Muscle layer of duodenum (tissue), 2 donors: ENCODE results near the gene SYT8.

Experiments
- H3K27ac ChIP-seq: one replicate; pipeline ENCODE4 v1.7.0; 2013; ENCODE audit warnings: mild to moderate bottlenecking, low read length
- H3K27me3 ChIP-seq: one replicate; pipeline ENCODE4 v1.7.0; 2013; ENCODE audit warnings: low read depth, mild to moderate bottlenecking, control low read depth, low read length
- H3K36me3 ChIP-seq, 2 donors: one replicate each; pipeline ENCODE4 v1.7.0; 2013; ENCODE audit warnings: low read length in 2 of 2, control low read depth in 1 of 2, mild to moderate bottlenecking in 1 of 2; ENCODE audit not compliant: insufficient read depth in 2 of 2, control insufficient read depth in 1 of 2
- H3K4me1 ChIP-seq, 2 donors: one replicate each; pipeline ENCODE4 v1.7.0; 2013; ENCODE audit warnings: low read length in 2 of 2, mild to moderate bottlenecking in 2 of 2, control low read depth in 1 of 2, moderate library complexity in 1 of 2; ENCODE audit not compliant: insufficient read depth in 2 of 2, control insufficient read depth in 1 of 2
- H3K4me3 ChIP-seq, 2 donors: one replicate each; pipeline ENCODE4 v1.7.0; 2013; ENCODE audit warnings: low read length in 2 of 2, low read depth in 1 of 2, mild to moderate bottlenecking in 1 of 2
- H3K9me3 ChIP-seq, 2 donors: one replicate each; pipeline ENCODE4 v1.7.0; 2013; ENCODE audit warnings: low read length in 2 of 2, control low read depth in 1 of 2, mild to moderate bottlenecking in 1 of 2; ENCODE audit not compliant: control insufficient read depth in 1 of 2
- donor health status: healthy.

Gene SYT8

GRCh38 chr11:1857064-1857463 lies 22.3 kb downstream of the SYT8 start:
- Histone ChIP-seq H3K27ac (no peak overlapping the region), H3K36me3 (no peaks in the 10 kb centered on the region), H3K27me3 (no peaks in the 10 kb centered on the region), H3K9me3 (no peaks in the 10 kb centered on the region), H3K4me3 (no peak overlapping the region), H3K4me1 (no peaks in the 10 kb centered on the region)

GRCh38 chr11:1858154-1858553 lies 23.4 kb downstream of the SYT8 start:
- no peaks in the 10 kb centered on the region for H3K27me3 ChIP-seq
- H3K27ac ChIP-seq: no peak overlapping the region
- no peak overlapping the region for H3K4me3 ChIP-seq
- H3K36me3 ChIP-seq: no peaks in the 10 kb centered on the region
- H3K9me3 ChIP-seq: no peaks in the 10 kb centered on the region
- H3K4me1 ChIP-seq: peaks cover 0 to 4% of the 10 kb centered on the region in 2 donors

- Histone ChIP-seq H3K27ac (no peak overlapping the region), H3K9me3 (no peaks in the 10 kb centered on the region), H3K36me3 (no peaks in the 10 kb centered on the region), H3K4me1 (peaks cover 0 to 8% of the 10 kb centered on the region in 2 donors), H3K4me3 (no peak overlapping the region), H3K27me3 (no peaks in the 10 kb centered on the region)
Measured at GRCh38 chr11:1858576-1858975, 23.8 kb downstream of the SYT8 start.

DNA sequence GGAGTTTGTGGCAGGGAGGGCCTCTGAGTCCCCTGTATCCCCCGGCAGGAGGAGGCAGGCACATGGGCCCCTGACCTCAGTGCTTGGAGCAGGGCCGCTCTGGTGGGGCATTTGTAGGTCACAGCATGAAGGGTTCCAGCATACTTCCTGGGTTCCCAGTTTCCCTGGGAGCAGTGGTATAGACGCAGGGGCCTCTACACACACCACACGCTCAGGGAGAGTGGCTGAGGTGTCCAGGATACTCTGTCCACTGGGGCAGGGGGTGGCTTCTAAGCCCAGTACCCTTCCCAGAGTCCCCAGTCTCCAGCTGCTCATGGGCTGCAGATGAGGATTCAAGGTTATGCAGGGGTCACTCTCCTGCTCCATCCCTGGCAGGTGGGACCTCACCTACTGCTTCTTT lies 24.2 kb downstream of the SYT8 start:
- no peak overlapping the region for H3K27ac ChIP-seq
- peaks cover 0 to 12% of the 10 kb centered on the region in 2 donors for H3K4me1 ChIP-seq
- H3K4me3 ChIP-seq: no peak overlapping the region
- H3K9me3 ChIP-seq: no peaks in the 10 kb centered on the region
- H3K36me3 ChIP-seq: no peaks in the 10 kb centered on the region
- no peaks in the 10 kb centered on the region for H3K27me3 ChIP-seq

DNA sequence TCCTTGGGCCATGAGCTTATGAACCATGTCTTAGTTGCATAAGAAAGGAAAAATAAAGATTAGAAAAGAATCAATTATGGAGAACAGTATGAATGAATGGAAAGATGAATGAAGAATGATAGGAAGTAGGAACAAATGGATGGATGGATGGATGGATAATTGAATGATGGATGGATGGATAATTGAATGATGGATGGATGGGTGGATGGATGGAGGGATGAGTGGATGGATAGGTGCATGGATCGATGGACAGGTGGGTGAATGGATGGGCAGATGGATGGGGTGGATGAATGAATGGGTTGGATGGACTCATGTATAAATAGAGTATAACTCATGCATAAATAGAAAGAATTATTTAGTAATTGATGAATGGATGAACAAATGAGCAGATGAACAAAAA lies 25.3 kb downstream of the SYT8 start:
- Histone ChIP-seq H3K4me3 (no peak overlapping the region), H3K4me1 (peaks cover 0 to 23% of the 10 kb centered on the region in 2 donors), H3K36me3 (no peaks in the 10 kb centered on the region), H3K27ac (no peak overlapping the region), H3K9me3 (no peaks in the 10 kb centered on the region), H3K27me3 (no peaks in the 10 kb centered on the region)

DNA sequence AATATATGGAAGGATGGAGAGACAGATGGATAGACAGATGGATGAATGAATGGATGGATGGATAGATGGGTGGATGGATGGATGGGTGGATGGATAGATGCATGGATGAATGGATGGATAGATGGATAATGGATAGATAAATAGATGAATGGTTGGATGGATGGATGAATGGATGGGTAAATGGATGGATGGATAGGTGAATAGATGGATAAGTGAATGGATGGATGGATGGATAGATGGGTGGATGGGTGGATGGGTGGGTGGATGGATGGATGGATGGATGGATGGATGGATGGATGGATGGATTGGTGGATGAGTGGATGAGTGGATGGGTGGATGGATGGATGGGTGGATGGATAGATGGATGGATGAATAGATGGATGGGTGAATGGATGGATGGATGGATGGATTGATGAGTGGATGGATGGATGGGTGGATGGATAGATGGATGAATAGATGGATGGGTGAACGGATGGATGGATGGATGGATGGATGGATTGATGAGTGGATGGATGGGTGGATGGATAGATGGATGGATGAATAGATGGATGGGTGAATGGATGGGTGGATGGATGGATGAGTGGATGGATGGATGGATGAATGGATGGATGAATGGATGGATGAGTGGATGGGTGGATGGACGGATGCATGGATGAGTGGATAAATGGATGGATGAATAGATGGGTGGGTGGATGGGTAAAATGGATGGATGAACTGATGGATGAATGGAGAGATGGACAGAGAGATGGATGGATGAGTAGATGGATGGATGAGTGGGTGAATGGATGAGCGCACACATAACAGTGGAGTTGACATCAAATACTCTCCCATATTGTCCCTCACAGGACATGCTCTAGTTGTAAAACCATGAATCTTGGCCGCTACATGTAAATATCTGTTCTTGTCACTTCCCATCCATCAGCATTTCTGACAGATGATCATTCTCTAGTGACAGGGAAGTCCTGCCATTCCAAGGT lies 26.9 kb downstream of the SYT8 start:
- H3K36me3 ChIP-seq: no peaks in the 10 kb centered on the region
- H3K9me3 ChIP-seq: no peaks in the 10 kb centered on the region
- H3K4me1 ChIP-seq: peaks cover 0 to 33% of the 10 kb centered on the region in 2 donors
- no peak overlapping the region for H3K27ac ChIP-seq
- no peak overlapping the region for H3K4me3 ChIP-seq
- no peaks in the 10 kb centered on the region for H3K27me3 ChIP-seq

GRCh38 chr11:1862588-1863351 lies 28.0 kb downstream of the SYT8 start:
- Histone ChIP-seq H3K9me3 (no peaks in the 10 kb centered on the region), H3K4me3 (no peak overlapping the region), H3K27ac (peak overlapping the region; percentile 85), H3K36me3 (no peaks in the 10 kb centered on the region), H3K4me1 (peaks cover 0 to 33% of the 10 kb centered on the region in 2 donors), H3K27me3 (no peaks in the 10 kb centered on the region)

DNA sequence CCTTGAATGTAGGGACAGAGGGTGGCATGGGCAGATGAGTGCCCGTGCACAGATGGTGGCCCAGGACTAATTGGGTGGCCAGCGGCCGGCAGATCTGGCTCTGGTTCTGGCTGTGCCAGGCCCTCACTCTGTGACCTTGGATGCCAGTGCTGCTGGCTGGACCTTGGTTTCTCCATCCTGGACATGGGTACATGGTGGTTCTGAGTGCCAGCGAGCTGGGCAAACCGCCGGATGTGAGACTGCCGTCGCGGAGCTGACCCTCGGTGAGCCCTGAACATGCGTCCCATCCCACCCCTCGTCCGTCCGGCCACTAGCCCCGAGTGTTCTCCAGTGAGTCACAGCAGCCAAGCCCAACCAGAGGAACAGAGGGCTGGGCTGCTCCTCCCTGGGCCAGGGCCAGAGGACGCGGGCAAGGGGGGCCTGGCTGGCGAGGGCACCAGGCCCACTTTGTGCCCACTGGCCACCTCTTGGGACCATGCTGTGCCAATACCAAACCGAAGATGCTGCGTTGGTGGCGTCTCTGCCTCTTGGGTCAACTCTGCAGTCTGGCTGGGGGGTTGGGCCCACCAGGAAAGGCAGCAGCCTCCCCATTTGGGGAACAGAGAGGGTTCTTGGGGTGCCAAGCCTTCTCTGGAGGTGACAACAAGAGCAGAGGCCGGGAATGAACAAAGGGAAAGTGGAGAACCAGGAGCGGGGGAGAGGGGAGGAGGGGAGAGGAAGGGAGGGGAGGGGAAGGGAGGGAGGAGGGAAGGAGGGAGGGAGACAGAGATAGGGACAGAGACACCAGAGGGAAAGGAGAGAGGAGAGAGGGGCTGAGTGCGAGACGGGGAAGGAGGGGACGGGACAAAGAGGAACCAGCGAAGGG lies 28.8 kb downstream of the SYT8 start:
- Histone ChIP-seq H3K27me3 (no peaks in the 10 kb centered on the region), H3K9me3 (no peaks in the 10 kb centered on the region), H3K27ac (peak overlapping the region; percentile 85), H3K4me3 (peak overlapping the region; percentile 42 to 58), H3K4me1 (peaks cover 0 to 33% of the 10 kb centered on the region in 2 donors), H3K36me3 (no peaks in the 10 kb centered on the region)

GRCh38 chr11:1864231-1864630 lies 29.4 kb downstream of the SYT8 start:
- H3K27me3 ChIP-seq: no peaks in the 10 kb centered on the region
- peak overlapping the region; percentile 42 to 58 for H3K4me3 ChIP-seq

GRCh38 chr11:1864831-1865665 lies 30.3 kb downstream of the SYT8 start:
- H3K27ac ChIP-seq: peak overlapping the region; percentile 85
- peak overlapping the region; percentile 33 to 58 for H3K4me3 ChIP-seq

More at GRCh38 chr11:1864231-1864630, 29.4 kb downstream of the SYT8 start:
- H3K9me3 ChIP-seq: no peaks in the 10 kb centered on the region
- H3K36me3 ChIP-seq: no peaks in the 10 kb centered on the region
- H3K4me1 ChIP-seq: peaks cover 0 to 33% of the 10 kb centered on the region in 2 donors
- H3K27ac ChIP-seq: peak overlapping the region; percentile 85

More at GRCh38 chr11:1864831-1865665, 30.3 kb downstream of the SYT8 start:
- peaks cover 0 to 35% of the 10 kb centered on the region in 2 donors for H3K4me1 ChIP-seq
- no peaks in the 10 kb centered on the region for H3K36me3 ChIP-seq
- no peaks in the 10 kb centered on the region for H3K9me3 ChIP-seq
- H3K27me3 ChIP-seq: no peaks in the 10 kb centered on the region
